RWPE2 (cell line): ENCODE results near the gene OPN1LW.

ENCODE experiments used
- ATAC-seq: fragments of 200-7000 bp; cut with Tn5 transposase; 3 replicates; pipeline ENCODE4 v1.9.1; 2021; ENCODE audit warnings: low read depth
- DNase-seq: peaks from one replicate; pipeline ENCODE4 v3.0.0-alpha.2; 2020; ENCODE audit warnings: low spot score
- H3K27ac ChIP-seq: fragments of 450-650 bp; 2 replicates; pipeline ENCODE4 v1.5.1; 2017; ENCODE audit warnings: mild to moderate bottlenecking; ENCODE audit not compliant: poor library complexity, severe bottlenecking
- H3K27me3 ChIP-seq: fragments of 250-450 bp; sonication (Bioruptor Pico); 2 replicates; pipeline ENCODE4 v1.5.1; 2021; ENCODE audit warnings: mild to moderate bottlenecking, moderate library complexity; ENCODE audit not compliant: insufficient read depth, poor library complexity, severe bottlenecking
- H3K36me3 ChIP-seq: fragments of 250-450 bp; sonication (Bioruptor Pico); 2 replicates; pipeline ENCODE4 v1.5.1; 2020; ENCODE audit warnings: low read depth, mild to moderate bottlenecking, moderate library complexity
- H3K4me1 ChIP-seq: fragments of 250-450 bp; sonication (Bioruptor Pico); 2 replicates; pipeline ENCODE4 v1.5.1; 2021; ENCODE audit warnings: mild to moderate bottlenecking, moderate library complexity; ENCODE audit not compliant: insufficient read depth, poor library complexity, severe bottlenecking
- H3K4me3 ChIP-seq: fragments of 250-450 bp; sonication (Bioruptor Pico); 2 replicates; pipeline ENCODE4 v1.5.1; 2021; ENCODE audit warnings: mild to moderate bottlenecking, moderate library complexity; ENCODE audit not compliant: severe bottlenecking
- H3K9me3 ChIP-seq: fragments of 250-450 bp; sonication (Bioruptor Pico); 2 replicates; pipeline ENCODE4 v1.5.1; 2021; ENCODE audit warnings: mild to moderate bottlenecking, moderate library complexity; ENCODE audit not compliant: severe bottlenecking
- CTCF ChIP-seq: fragments of 450-650 bp; IDR thresholded peaks from one replicate; pipeline ENCODE4 v1.5.1; 2017; ENCODE audit warnings: mild to moderate bottlenecking, moderate library complexity; ENCODE audit not compliant: poor library complexity, severe bottlenecking

Gene OPN1LW

GRCh38 chrX:154132366-154132765 lies 11.7 kb upstream of the OPN1LW start:
- Histone ChIP-seq H3K9me3 (no peaks in the 10 kb centered on the region), H3K36me3 (no peaks in the 10 kb centered on the region), H3K27ac (no peak overlapping the region), H3K27me3 (no peaks in the 10 kb centered on the region), H3K4me1 (no peaks in the 10 kb centered on the region), H3K4me3 (no peak overlapping the region)
- TF ChIP-seq CTCF: no peak
- ATAC-seq (no peak), DNase-seq (no peak)

- H3K36me3 ChIP-seq: no peaks in the 10 kb centered on the region
- no peaks in the 10 kb centered on the region for H3K9me3 ChIP-seq
- no peak overlapping the region for H3K4me3 ChIP-seq
- H3K27me3 ChIP-seq: no peaks in the 10 kb centered on the region
- H3K4me1 ChIP-seq: no peaks in the 10 kb centered on the region
- no peak for TF ChIP-seq CTCF
- H3K27ac ChIP-seq: no peak overlapping the region
- DNase-seq: no peak
- no peak for ATAC-seq
Observed at GRCh38 chrX:154135458-154136229, 8.4 kb upstream of the OPN1LW start.

DNA sequence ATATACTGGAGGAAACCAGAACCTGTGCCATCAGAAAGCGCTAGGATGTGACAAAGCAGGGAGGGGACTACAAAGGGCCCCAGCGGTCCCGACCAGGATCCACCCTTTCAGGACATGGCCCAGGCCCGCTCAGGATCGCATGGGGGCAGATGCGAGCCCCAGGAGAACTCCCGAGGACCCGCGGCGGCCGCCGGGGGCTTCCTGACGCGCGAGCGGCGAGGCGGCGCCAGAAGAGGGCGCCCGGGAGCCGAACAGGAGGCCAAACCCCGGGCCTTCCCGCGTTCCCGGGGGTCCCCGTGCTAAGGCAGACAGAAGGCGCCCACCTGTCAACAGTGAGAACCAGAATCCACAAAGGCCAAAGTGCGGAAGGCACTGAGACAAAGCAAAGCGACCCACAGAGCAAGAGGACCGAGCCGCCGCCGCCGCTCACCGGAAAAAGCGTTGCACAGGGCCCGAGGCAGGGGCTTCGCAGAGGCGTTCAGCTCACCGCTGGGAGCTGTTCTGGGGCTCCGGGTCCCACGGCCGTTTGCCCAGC lies 7.3 kb upstream of the OPN1LW start:
- no peak overlapping the region for H3K4me3 ChIP-seq
- no peaks in the 10 kb centered on the region for H3K4me1 ChIP-seq
- H3K27ac ChIP-seq: no peak overlapping the region
- DNase-seq: no peak
- TF ChIP-seq CTCF: peak; percentile 84
- H3K36me3 ChIP-seq: no peaks in the 10 kb centered on the region
- ATAC-seq: peak; percentile 70; the same call in 2 of the 3 replicates
- no peaks in the 10 kb centered on the region for H3K27me3 ChIP-seq
- H3K9me3 ChIP-seq: no peaks in the 10 kb centered on the region

GRCh38 chrX:154138857-154139256 lies 5.2 kb upstream of the OPN1LW start:
- DNase-seq: no peak
- no peak for TF ChIP-seq CTCF
- no peaks in the 10 kb centered on the region for H3K27me3 ChIP-seq
- H3K27ac ChIP-seq: no peak overlapping the region
- no peak overlapping the region for H3K4me3 ChIP-seq
- H3K36me3 ChIP-seq: no peaks in the 10 kb centered on the region
- H3K4me1 ChIP-seq: no peaks in the 10 kb centered on the region
- ATAC-seq: no peak
- no peaks in the 10 kb centered on the region for H3K9me3 ChIP-seq

DNA sequence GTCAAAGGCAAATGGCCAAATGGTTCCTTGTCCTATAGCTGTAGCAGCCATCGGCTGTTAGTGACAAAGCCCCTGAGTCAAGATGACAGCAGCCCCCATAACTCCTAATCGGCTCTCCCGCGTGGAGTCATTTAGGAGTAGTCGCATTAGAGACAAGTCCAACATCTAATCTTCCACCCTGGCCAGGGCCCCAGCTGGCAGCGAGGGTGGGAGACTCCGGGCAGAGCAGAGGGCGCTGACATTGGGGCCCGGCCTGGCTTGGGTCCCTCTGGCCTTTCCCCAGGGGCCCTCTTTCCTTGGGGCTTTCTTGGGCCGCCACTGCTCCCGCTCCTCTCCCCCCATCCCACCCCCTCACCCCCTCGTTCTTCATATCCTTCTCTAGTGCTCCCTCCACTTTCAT lies 3.8 kb upstream of the OPN1LW start:
- Histone ChIP-seq H3K27me3 (no peaks in the 10 kb centered on the region), H3K4me1 (no peaks in the 10 kb centered on the region)
- ATAC-seq: no peak

More for the DNA sequence above, 3.8 kb upstream of the OPN1LW start:
- no peak for TF ChIP-seq CTCF
- H3K27ac ChIP-seq: no peak overlapping the region
- H3K36me3 ChIP-seq: no peaks in the 10 kb centered on the region
- no peak overlapping the region for H3K4me3 ChIP-seq
- no peak for DNase-seq
- H3K9me3 ChIP-seq: no peaks in the 10 kb centered on the region
